OCI-LY3 (cell line): ENCODE measurements around the gene RNPEPL1.

Experiments
- H2AFZ ChIP-seq: fragments of 200-600, 300-600 bp; shearing (Covaris generic); 2 replicates; pipeline ENCODE4 v1.6.0; 2014; ENCODE audit warnings: antibody characterized with exemption, low read depth, low read length
- H3K27ac ChIP-seq: fragments of 200-600, 300-600 bp; sonication (generic); 2 replicates; pipeline ENCODE4 v1.5.1; 2014; ENCODE audit warnings: mild to moderate bottlenecking, low read length, moderate library complexity, mixed read lengths
- H3K27me3 ChIP-seq: fragments of 200-600, 300-600 bp; sonication (generic); 2 replicates; pipeline ENCODE4 v1.6.1; 2014; ENCODE audit warnings: low read depth, low read length, mixed read lengths
- H3K36me3 ChIP-seq: fragments of 200-600, 300-600 bp; sonication (generic); replicated peaks from 2 replicates; pipeline ENCODE3; 2014; ENCODE audit warnings: low read depth, low read length, mixed read lengths
- H3K4me1 ChIP-seq: fragments of 300-600, 200-600 bp; sonication (generic); 2 replicates; pipeline ENCODE4 v1.6.1; 2014; ENCODE audit warnings: low read length, mixed read lengths
- H3K4me2 ChIP-seq: fragments of 200-600, 300-600 bp; sonication (generic); 2 replicates; pipeline ENCODE4 v1.6.1; 2014; ENCODE audit warnings: low read length, mixed read lengths
- H3K4me3 ChIP-seq: fragments of 300-600, 200-600 bp; sonication (generic); 2 replicates; pipeline ENCODE4 v1.5.1; 2014; ENCODE audit warnings: antibody characterized with exemption, mild to moderate bottlenecking, low read length, moderate library complexity
- H3K79me2 ChIP-seq: fragments of 300-600, 200-600 bp; shearing (Covaris generic); 2 replicates; pipeline ENCODE4 v1.6.1; 2014; ENCODE audit warnings: mild to moderate bottlenecking, low read length, mixed read lengths
- H3K9ac ChIP-seq: fragments of 300-600, 200-600 bp; shearing (Covaris generic); 2 replicates; pipeline ENCODE4 v1.6.0; 2014; ENCODE audit warnings: mild to moderate bottlenecking, low read length, moderate library complexity
- H3K9me3 ChIP-seq: fragments of 200-600, 300-600 bp; shearing (Covaris generic); 2 replicates; pipeline ENCODE4 v1.6.1; 2014; ENCODE audit warnings: low read length, mixed read lengths; ENCODE audit not compliant: insufficient read depth
- H4K20me1 ChIP-seq: fragments of 200-600, 300-600 bp; sonication (generic); 2 replicates; pipeline ENCODE4 v1.6.1; 2016; ENCODE audit warnings: low read length, mixed read lengths; ENCODE audit not compliant: insufficient read depth
- CTCF ChIP-seq: fragments of 200-600, 300-600 bp; sonication (generic); IDR thresholded peaks from 2 replicates; pipeline ENCODE4 v1.5.1; 2014; ENCODE audit warnings: antibody characterized with exemption, low read length, low read depth
- EZH2phosphoT487 ChIP-seq: fragments of 200-600 bp; shearing (Covaris generic); IDR thresholded peaks from 2 replicates; pipeline ENCODE4 v1.6.1; 2018; ENCODE audit warnings: antibody characterized with exemption, mixed run types, low read depth

Gene RNPEPL1

DNA sequence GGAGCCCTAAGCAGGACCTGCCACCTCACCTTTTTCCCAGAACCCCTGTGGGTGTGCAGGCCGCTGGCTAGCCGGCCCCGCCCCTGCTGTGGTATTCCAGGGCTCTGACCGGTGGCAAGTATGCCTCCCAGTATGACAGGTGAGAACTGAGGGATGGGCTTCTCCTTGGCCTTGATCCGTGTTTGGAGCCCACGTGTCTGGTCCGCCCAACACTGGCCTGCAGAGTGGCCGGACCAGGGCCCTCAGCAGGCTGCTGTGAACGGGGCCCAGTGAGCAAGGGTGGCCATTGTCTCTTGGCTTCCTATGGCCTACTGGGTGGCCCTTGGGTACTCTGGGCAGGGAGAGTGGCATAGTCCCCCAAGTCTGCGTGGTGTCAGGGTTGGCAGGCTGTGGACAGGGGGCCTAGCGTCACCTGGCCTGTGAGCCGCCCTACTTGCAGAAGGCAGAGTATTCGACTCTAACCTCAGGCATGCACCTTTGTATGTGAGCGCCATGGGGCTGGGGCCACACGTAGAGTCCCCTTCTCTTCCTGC is 1.8 kb downstream of the RNPEPL1 start:
- TF ChIP-seq CTCF (no peak), EZH2phosphoT487 (no peak)
- Histone ChIP-seq H3K79me2 (peaks cover 26% of the 10 kb centered on the region), H2AFZ (no peak overlapping the region)

GRCh38 chr2:240570531-240571313 is 2.4 kb downstream of the RNPEPL1 start:
- no peaks in the 10 kb centered on the region for H3K9me3 ChIP-seq
- no peak overlapping the region for H3K4me2 ChIP-seq
- no peaks in the 10 kb centered on the region for H3K27me3 ChIP-seq
- peaks cover 23% of the 10 kb centered on the region for H3K4me1 ChIP-seq
- peaks cover 9% of the 10 kb centered on the region; the same call in 1 of the 2 replicates for H4K20me1 ChIP-seq
- TF ChIP-seq CTCF = no peak
- TF ChIP-seq EZH2phosphoT487 = no peak
- H3K79me2 ChIP-seq = peaks cover 26% of the 10 kb centered on the region
- H3K4me3 ChIP-seq = no peak overlapping the region
- no peaks in the 10 kb centered on the region for H3K36me3 ChIP-seq
- H3K9ac ChIP-seq = no peak overlapping the region
- no peak overlapping the region for H3K27ac ChIP-seq
- no peak overlapping the region for H2AFZ ChIP-seq

More for the DNA sequence above, 1.8 kb downstream of the RNPEPL1 start:
- no peaks in the 10 kb centered on the region for H3K36me3 ChIP-seq
- H3K9me3 ChIP-seq = no peaks in the 10 kb centered on the region
- no peak overlapping the region for H3K27ac ChIP-seq
- peak overlapping the region; percentile 85; the same call in 1 of the 2 replicates for H3K4me3 ChIP-seq
- H3K27me3 ChIP-seq = no peaks in the 10 kb centered on the region
- peaks cover 9% of the 10 kb centered on the region; the same call in 1 of the 2 replicates for H4K20me1 ChIP-seq
- peak overlapping the region; percentile 84; the same call in 1 of the 2 replicates for H3K9ac ChIP-seq
- H3K4me2 ChIP-seq = peak overlapping the region; percentile 95; the same call in 1 of the 2 replicates
- H3K4me1 ChIP-seq = peaks cover 30% of the 10 kb centered on the region

DNA sequence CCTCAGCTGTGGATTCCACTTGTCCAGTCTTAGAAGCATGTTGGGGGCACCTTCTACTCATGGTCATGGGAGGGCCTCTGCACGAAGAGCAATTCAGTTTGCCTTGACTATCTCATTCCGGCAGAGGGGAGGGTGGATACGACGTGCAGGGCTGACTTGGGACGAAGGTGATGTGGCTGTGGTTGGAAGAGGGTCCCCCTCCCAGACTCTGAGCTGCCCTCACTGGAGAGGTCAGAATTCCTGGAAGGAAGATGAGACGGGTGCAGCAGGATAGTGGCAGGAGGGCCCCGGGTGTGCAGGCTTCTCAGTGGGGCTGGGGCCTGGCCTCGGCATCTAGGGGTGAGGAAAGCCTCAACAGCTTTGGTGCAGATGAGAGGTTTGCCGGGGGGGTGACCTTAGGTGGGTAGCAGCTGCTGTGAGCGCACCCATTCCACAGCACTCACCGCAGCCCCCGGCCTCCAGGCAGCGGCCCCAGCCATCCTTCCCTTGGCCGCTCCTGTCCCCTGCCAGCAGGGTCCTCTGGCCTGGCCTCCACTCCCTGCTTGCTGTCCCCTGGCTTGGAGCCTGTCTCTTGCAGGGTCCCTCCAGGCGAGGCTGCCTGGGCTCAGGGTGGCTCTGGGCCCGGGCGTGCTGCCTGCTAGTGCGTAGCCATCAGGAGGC is 3.2 kb downstream of the RNPEPL1 start:
- no peak overlapping the region for H2AFZ ChIP-seq
- H4K20me1 ChIP-seq = peaks cover 9% of the 10 kb centered on the region; the same call in 1 of the 2 replicates
- H3K9ac ChIP-seq = no peak overlapping the region
- no peak overlapping the region for H3K27ac ChIP-seq
- H3K27me3 ChIP-seq = no peaks in the 10 kb centered on the region
- TF ChIP-seq CTCF (no peak), EZH2phosphoT487 (no peak)
- peaks cover 26% of the 10 kb centered on the region for H3K79me2 ChIP-seq
- no peaks in the 10 kb centered on the region for H3K9me3 ChIP-seq
- no peak overlapping the region for H3K4me2 ChIP-seq
- peaks cover 17% of the 10 kb centered on the region for H3K4me1 ChIP-seq
- no peak overlapping the region for H3K4me3 ChIP-seq
- H3K36me3 ChIP-seq = no peaks in the 10 kb centered on the region
